EL (cell line): ENCODE results near the gene WDHD1.
A peak's percentile ranks its signal among the peaks of the same experiment; 100 is the strongest.
"Not testable (repeated sequence)": the region's sequence is repeated elsewhere in the genome, so short reads cannot be mapped to it uniquely, and the experiment has no call there.

Experiments used
- DNase-seq: peaks from one replicate; pipeline ENCODE4 v3.0.0-alpha.2; 2016

Gene WDHD1

DNA sequence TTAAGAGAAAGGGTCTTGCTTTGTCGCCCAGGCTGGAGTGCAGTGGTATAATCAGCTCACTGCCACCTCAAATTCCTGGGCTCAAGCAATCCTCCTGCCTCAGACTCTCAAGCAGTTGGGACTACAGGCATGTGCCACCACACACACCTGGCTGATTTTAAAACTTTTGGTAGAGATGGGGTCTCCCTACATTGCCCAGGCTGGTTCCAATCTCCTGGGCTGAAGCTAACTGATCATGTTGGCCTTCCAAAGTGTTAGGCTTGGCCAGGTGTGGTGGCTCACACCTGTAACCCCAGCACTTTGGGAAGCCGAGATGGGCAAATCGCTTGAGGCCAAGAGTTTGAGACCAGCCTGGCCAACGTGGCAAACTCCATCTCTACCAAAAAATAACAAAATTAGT lies 80.4 kb downstream of the WDHD1 start:
- DNase-seq: no peak

DNA sequence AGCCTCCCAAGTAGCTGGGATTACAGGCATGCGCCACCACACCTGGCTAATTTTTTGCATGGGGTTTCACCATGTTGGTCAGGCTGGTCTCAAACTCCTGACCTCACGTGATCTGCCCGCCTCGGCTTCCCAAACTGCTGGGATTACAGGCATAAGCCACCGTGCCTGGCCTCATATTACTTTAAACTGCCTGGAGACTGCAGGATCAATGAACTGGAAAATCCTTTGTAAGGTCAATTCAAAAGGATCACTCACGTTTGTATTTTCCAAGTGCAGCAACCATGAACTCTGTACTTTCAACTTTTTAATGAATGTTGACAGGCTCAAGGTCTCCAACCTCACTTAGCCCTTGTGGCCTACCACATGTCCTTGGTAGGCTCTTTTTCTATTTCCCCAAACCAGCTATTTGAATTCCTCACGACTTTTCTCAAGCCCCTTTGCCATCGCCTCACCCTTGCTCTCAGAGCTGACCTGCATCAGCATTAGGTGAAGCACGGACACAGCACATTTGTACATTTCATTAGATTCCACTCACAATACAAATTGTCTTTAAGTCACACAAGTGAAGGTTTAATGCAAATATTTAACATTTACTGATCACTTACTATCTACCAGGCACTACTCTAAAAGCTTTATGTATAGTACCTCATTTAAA lies 82.0 kb downstream of the WDHD1 start:
- no peak for DNase-seq

DNA sequence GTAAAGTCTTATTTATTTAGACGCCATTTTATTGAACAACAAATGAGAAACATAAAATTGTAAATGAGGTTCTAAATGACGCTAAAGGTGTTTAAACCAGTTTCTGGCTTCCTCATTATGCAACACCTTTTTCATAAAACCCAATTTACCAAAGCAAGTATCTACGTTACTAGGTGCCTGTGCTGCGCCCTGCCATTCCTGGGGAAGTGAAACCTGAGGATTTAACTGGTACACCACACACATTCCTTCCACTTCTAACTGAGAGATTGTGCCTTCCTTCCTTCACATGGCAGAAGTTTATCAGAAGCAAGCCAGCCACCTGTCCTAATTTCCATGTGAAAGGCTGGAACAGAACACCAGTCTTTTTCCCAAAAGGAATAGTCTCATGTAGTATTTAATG lies 84.0 kb downstream of the WDHD1 start:
- no peak for DNase-seq

DNA sequence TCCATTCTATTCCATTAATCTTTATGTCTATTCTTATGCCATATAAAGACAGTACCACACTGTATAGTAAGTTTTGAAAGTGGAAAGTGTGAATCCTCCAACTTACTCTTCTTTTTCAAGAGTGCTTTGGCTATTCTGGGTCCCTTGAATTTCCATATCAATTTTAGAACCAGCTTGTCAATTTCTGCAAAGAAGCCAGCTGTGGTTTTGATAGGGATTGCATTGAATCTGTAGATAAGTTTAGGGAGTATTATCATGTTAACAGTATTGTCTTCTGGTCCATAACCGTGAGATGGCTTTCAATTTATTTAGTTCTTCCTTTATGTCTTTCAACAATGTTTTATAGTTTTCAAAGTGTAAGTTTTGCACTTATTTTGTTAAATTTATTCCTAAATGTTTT lies 90.1 kb downstream of the WDHD1 start:
- no peak for DNase-seq

DNA sequence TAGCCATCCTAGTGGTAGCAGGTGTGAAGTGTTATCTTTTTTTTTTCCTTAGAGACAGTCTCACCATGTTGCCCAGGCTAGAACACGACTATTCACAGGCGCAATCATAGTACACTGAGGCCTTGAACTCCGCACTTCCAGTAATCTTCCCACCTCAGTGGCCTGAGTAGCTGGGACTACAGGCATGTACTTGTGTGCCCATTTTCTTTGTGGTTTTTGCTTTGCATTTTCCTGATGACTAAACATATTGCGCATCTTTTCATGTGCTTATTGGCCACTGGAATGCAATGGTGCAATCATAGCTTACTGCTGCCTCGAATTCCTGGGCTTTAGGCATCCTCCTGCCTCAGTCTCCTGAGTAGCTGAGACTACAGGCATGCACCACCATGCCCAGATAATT lies 90.9 kb downstream of the WDHD1 start:
- peak; percentile 62 for DNase-seq

DNA sequence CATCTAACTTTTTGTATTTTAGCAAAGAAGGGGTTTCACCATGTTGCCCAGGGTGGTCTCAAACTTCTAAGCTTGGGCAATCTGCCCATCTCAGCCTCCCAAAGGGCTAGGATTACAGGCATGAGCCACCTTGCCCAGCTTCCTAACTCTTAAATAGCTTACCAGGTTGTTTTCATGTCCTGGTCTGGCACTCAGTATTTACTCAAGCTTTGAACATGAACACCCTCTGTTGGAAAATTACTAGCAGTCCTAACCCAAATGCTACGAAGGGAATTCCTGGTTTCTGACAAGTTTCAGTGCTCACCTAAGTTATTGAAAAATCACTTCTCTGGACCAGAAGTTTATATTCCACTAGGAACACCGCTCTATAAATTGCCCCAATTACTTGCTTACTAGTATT lies 91.8 kb downstream of the WDHD1 start:
- DNase-seq: no peak

DNA sequence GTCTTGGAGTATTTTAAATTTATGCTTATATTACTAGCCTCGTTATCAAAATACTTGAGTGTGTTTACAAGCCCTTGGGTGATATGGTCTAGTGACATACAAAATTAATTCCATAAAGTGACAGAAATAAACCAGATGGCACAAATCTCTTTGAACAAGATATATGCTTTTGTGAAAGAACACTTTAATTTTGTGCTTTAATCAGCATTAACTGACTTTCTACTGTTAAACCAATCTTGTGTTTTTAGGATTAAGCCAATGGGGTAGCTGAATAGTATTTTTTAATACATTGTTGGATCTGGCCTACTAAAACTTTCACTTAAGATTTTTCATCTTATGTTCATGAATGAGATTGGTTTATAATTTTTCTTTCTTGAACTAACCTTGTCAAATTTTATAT lies 93.9 kb downstream of the WDHD1 start:
- DNase-seq: no peak

DNA sequence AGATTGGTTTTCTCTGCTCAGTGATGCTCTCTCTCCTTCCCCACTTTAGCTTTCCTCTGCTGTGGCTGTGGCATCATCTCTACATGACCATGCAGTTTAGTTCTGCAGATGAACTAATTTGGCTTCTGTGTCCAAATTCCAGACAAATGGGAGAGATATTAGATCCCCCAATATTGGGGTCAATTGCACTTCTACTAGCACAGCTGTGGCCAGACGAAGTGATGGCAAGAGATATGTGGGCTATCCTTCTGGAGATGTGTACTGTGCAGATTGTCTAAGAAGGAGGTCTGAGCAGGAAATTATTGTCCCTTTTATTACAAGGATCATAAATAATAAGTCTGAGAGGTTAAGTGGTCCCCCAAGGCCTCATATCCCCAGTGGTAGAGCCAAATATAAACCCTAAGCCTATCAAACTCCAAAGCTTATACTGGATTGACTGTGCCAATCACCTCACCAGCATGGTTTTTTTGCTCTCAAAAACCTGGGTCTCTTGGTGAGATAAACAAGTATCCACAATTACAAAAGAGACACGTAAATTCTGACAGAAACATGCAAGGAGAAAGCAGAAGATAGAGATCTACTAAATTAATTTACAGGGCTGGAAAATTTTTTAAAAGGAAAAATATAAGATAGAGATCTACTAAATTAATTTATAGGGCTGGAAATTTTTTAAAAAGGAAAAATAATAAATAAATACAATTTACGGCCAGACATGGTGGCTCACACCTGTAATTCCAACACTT lies 95.1 kb downstream of the WDHD1 start:
- no peak for DNase-seq

DNA sequence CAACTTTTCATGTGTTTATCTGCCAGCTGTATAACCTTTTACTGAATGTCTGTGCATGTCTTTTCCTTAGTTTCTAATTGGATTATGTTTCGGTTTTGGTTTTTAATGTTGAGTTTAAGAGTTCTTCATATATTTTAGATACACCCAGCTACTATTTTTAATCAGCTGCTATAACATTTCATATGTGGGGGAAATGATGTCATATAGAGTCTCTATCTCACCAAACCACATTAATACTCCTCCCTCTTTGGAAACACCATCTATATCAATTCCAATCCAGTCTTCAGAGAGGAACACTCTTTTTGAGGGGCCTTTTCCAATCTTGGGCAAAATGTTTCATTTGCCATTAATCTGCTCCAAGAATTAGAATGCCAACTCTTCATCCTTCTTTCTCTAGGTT lies 95.8 kb downstream of the WDHD1 start:
- DNase-seq: no peak

DNA sequence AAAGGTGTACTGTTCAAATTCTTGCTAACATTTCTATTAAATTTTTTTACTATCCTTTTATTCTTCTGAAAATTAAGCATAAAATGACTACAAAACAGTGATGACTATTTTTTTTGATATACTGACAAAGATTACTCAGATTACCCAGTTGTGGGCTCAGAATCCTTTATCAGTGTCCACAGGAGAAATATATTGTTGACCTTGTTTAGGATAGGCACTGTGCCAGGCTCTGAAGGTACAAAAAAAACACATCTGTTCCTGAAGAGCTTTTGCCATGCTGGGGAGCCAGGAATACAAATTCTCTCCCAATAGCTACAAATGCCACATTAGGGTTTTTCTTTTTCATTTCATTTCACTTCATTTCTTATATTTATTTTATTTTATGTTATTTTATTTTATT lies 97.3 kb downstream of the WDHD1 start:
- no peak for DNase-seq

DNA sequence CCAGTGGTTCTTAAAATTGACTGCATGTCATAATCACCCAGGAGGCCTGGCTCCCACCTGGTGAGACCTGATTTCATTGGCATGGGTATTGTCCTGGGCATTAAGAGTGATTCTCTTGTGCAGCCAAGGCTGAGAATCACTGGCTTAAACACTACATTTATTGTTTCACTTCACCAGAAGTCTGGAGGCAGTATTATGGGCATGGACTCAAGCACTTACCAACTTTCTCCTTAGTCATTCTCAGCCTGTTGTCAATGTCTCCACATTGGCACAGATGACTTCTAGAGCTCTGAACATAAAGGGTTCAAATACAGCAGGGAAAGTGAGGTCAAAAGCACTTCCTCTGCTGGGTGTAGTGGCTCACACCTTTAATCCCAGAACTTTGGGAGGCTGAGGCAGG lies 98.7 kb downstream of the WDHD1 start:
- no peak for DNase-seq

DNA sequence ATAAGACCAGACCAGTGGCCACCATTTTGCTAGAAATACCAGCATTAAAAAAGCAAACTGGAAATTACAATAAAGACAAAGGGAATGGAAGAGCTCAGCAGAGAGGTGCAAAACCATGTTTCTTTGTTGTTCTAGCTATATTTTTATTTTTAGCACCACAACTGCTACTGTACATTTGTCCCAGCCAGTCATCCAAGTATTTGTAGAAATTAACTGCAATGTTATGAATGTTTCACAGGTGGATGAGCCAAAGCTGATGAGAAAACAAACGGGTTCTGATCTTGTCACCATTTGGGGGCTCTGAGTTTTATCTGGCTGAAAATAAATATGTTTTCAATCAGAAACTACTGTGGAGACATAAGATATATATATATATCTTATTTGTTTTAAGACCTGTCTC lies 99.3 kb downstream of the WDHD1 start:
- DNase-seq: no peak

DNA sequence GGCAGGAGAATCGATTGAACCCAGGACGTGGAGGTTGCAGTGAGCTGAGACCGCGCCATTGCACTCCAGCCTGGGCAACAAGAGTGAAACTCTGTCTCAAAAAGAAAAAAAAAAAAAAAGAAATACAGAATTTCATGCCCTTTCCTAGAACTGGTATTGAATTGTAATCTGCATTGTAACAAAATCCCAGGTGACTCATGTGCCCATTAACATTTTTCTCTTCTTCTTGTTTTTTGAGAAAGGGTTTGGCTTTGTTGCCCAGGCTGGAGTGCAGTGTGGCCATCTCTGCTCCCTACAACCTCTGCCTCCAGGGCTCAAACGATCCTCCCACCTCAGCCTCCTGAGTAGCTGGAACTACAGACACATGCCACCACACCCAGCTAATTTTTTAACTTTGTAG lies 100.3 kb downstream of the WDHD1 start:
- not testable (repeated sequence) for DNase-seq

DNA sequence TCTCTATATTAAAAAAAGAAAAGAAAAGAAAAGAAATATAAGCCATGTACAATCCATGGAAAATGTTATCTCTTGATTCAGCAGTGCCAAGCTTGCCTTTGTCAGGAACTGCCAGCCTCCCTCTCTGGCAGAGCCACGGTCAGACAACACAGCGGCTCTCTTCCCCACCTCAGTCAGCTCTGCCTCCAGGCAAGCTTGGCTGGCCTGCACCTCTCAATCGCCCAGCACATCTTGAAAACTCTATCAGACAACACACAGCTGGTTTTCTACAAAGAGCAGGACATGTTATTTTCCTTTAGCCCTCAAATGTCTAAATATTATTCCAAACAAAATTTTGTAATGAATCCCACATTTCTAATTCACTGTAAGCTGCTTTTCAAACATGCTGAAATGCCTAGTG lies 104.3 kb downstream of the WDHD1 start:
- DNase-seq: no peak

DNA sequence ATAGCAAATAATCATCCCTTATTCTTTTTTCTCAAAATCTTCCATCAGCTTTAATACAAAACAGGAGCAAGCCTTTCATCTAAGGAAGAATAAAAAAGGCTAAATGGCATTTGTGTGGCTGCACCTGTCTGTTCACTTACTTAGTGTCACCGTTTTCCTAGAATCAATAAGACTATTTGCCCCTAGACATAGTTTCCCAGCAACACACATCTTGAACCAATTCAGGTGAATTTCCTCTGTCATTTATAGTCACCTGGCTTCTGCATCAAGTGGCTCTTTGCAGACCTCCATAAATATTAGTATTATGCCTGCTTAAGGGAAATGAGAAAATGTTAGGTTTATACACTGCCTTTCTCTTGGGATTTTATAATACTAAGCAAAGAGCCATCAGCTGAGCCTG lies 106.8 kb downstream of the WDHD1 start:
- no peak for DNase-seq

DNA sequence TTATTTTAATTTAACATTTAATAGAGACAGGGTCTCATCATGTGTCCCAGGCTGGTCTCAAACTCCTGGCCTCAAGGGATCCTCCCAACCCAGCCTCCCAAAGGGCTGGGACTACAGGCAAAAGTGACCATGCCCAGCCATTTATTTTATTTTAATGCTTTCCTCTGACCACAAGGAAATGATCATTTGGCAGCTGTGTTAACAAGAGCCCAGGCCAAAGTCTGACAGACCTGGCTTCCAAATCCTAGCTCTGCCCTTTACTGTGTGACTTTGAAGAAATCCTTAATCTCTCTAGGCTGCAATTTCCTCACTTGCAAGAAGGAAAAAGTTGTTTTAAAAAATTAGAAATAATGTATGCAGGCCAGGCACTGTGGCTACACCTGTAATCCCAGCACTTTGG lies 107.6 kb downstream of the WDHD1 start:
- no peak for DNase-seq

DNA sequence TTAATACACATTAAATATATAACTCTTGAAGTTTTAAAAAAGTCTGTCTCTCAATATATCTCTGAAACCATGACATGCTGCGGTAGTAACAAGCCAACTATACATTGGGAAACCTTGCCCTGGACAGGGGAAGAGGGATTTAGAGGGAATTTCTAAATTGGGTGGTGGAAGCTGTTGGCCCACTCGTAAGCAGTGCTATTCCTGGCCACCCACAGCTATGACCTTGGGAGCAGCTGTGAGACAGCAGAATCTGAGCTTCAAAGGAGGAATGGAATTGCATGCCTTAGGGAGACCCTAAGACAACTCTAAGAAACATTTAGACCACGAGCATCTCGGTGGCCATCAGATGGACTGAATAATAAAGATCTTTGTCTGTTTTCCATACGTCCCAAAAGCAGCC lies 108.5 kb downstream of the WDHD1 start:
- DNase-seq: no peak

DNA sequence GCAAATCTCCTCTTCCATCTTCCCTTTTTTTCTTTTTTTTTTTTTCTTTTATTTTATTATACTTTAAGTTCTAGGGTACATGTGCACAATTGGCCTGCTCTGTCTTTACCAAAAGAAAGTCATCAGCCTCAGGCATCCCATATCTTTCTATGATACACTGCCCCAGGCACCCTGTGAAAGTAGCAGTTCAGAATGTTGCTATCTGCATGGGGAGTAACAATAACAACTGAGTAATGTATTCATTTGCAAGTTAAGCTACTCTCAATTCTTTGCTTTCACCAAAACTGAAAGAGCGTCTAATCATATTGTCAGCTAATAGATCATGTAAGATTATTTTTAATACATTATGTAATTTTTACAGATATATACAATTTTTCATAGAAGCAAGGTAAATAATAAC lies 110.8 kb downstream of the WDHD1 start:
- no peak for DNase-seq

DNA sequence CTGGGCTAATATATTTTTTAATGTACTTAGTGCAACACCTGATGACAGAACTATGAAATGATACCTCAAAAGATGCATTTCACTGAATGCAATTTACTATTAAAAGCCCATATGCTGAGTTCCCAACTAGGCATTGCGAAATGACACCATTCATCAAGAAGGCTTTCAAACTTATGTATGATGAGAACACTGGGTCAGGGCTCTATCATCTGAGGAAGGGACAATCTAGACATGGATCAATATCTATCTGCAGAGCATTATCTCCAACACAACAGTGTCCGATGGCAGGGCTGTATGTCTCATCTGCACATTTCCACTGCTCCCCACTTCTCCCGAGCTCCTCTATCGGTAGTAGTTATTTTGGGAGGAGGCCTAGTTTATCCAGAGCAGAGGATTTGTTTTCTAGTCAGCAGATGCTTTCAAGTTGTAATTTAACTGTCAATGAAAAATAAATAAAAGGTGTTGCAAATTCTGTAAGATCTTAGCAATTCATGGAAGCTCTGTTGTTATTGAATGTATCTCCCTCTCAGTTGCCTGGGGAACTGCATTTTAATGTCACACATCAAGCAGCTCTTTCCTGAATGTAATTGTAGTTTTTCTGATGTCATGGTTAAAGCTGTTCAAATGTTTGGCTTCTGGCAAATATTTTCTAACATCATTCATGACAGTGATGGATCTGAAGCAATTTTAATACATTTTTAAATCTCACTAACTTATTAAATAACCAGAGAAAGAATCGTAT lies 116.9 kb downstream of the WDHD1 start:
- DNase-seq: no peak

DNA sequence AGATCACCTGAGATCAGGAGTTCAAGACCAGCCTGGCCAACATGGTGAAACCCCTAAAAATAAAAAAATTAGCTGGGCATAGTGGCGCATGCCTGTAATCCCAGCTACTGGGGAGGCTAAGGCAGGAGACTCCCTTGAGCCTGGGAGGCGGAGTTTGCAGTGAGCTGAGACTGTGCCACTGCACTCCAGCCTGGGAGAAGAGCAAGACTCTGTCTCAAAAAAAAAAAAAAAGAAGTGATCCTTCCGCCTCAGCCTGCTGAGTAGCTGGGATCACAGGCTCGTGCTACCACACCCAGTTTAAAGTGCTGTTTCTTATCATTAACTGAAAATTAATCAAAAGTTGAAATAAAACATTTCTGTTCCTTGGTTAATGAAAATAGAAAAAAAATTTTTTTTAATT lies 117.9 kb downstream of the WDHD1 start:
- not testable (repeated sequence) for DNase-seq

DNA sequence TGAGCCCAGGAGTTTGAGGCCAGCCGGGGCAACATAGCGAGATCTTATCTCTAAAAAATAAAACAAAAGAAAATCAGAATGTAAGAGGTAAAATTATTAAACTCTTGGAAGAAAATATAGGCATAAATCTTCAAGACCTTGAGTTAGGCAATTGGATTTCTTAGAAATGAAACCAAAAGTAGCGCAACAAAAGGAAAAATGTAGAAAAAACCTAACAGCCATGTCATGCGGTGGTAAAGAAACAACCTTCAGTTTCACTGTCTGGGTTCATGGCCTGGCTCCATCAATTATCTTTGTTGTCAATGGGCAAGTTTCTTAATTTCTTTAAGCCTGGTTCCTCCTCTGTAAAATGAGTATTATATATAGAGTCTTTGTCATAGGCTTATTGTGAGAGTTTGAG lies 118.7 kb downstream of the WDHD1 start:
- DNase-seq: no peak

DNA sequence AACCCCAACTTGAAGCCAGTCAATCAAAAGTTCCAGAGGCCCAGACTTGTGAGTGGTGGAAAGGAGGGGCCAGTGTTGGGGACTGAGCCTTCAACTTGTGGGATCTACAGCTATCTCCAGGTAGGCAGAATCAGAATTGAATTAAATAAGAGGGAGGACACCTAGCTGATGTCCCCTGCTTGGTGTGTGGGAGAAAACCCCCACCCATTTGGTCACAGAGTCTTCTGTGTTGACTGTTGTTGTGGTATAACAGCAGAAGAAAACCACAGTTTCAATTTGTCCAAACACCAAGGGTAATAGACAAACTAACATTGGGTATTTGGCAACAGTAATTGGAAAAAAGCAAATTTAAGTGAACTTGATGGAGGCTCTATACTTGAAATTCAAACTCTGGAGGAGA lies 120.8 kb downstream of the WDHD1 start:
- no peak for DNase-seq

DNA sequence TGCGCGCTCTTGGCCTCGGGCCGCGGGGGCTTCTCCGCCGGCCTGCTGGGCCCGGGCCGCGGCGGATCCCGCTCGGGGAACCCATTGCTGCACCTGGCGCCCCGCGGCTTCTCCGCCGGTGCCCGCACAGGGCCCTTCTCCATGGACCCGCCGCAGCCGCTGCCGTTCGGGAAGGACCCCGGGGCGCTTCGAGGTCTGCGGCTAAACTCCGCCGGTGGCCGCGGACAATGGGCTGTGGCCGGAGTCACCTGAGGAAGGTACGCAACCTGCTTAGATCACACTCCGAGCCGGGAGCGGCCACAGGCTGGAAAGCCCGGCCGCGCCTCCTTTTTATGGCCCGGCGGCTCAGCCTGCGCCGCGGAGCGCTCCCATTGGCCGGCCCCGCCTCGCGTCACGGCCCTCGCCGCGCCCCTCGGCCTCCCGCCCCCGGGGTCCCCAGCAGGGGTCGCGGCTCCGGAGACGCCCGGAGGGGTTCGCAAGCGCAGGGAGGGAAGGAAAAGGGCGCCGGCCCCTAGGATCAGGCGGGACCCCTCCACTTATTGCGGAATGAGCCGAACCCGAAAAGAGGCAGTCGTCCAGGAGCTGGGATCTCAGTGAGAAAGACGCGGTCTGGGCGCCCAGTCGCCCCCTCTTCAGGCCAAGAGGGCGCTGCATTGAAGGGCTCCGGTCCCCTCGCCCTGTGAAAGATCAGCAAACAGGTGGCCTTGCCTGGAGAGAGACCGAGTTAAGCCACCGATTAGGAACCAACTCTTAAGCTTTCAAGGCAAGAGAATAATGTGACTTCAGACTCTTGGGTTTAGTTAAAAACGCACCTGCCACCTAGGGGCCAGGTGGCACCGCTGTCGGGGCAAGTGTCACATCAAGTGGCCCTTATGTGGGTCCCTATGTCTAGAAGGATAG lies 124.1 kb downstream of the WDHD1 start, which contains the start of gene GCH1:
GCH1 (minus strand) TSS at position 306 of the 900 bp plus-strand sequence; CDS start at position 143, 163 bp downstream.
- DNase-seq: peak; percentile 70
